OCI-LY1 (cell line): ENCODE data around the gene TCP1.

ENCODE experiments used
- H2AFZ ChIP-seq: fragments of 200-600 bp; sonication (generic), shearing (Covaris generic); 2 replicates; pipeline ENCODE4 v1.6.0; 2014; ENCODE audit warnings: antibody characterized with exemption, mild to moderate bottlenecking, low read length
- H3F3A ChIP-seq: fragments of 200-600 bp; sonication (generic), shearing (Covaris generic); 2 replicates; pipeline ENCODE4 v1.6.0; 2014; ENCODE audit warnings: mild to moderate bottlenecking, antibody characterized with exemption, low read length, moderate library complexity; ENCODE audit not compliant: insufficient read depth
- H3K27ac ChIP-seq: fragments of 200-600 bp; sonication (generic); 2 replicates; pipeline ENCODE4 v1.5.1; 2014; ENCODE audit warnings: low read length, mixed run types, mild to moderate bottlenecking, low read depth; ENCODE audit not compliant: poor library complexity, severe bottlenecking
- H3K27me3 ChIP-seq: fragments of 200-600 bp; sonication (generic); 2 replicates; pipeline ENCODE4 v1.6.0; 2014; ENCODE audit warnings: antibody characterized with exemption, mild to moderate bottlenecking, low read length, moderate library complexity; ENCODE audit not compliant: insufficient read depth
- H3K36me3 ChIP-seq: fragments of 200-600 bp; sonication (generic); 2 replicates; pipeline ENCODE4 v1.6.1; 2014; ENCODE audit warnings: mild to moderate bottlenecking, antibody characterized with exemption, low read length, moderate library complexity, mixed read lengths; ENCODE audit not compliant: insufficient read depth
- H3K4me1 ChIP-seq: fragments of 200-600 bp; sonication (generic); 2 replicates; pipeline ENCODE4 v1.5.1; 2014; ENCODE audit warnings: mild to moderate bottlenecking, low read length, moderate library complexity; ENCODE audit not compliant: insufficient read depth, severe bottlenecking
- H3K4me2 ChIP-seq: fragments of 200-600 bp; sonication (generic), shearing (Covaris generic); 2 replicates; pipeline ENCODE4 v1.6.1; 2014; ENCODE audit warnings: low read length
- H3K4me3 ChIP-seq: fragments of 200-600 bp; sonication (generic); 2 replicates; pipeline ENCODE4 v1.5.1; 2014; ENCODE audit warnings: low read length, low read depth, mild to moderate bottlenecking, mixed read lengths; ENCODE audit not compliant: poor library complexity, severe bottlenecking
- H3K79me2 ChIP-seq: fragments of 200-600 bp; shearing (Covaris generic); 2 replicates; pipeline ENCODE4 v1.6.1; 2016; ENCODE audit warnings: mixed run types, low read length, mixed read lengths; ENCODE audit not compliant: insufficient read depth
- H3K9ac ChIP-seq: fragments of 200-600 bp; sonication (generic), shearing (Covaris generic); 2 replicates; pipeline ENCODE4 v1.6.1; 2014; ENCODE audit warnings: mild to moderate bottlenecking, low read length, mixed read lengths
- H3K9me2 ChIP-seq: fragments of 200-600 bp; sonication (generic), shearing (Covaris generic); 2 replicates; pipeline ENCODE4 v1.6.1; 2014; ENCODE audit warnings: low read depth, mild to moderate bottlenecking, low read length, mixed read lengths
- H3K9me3 ChIP-seq: fragments of 200-600 bp; shearing (Covaris generic); 2 replicates; pipeline ENCODE4 v1.6.1; 2014; ENCODE audit warnings: low read length, mixed read lengths
- H4K20me1 ChIP-seq: fragments of 200-600 bp; sonication (generic), shearing (Covaris generic); 2 replicates; pipeline ENCODE4 v1.6.0; 2016; ENCODE audit warnings: mild to moderate bottlenecking, low read length; ENCODE audit not compliant: insufficient read depth
- EZH2 ChIP-seq: fragments of 200-600 bp; sonication (generic), shearing (Covaris generic); IDR thresholded peaks from 2 replicates; pipeline ENCODE4 v1.8.0; 2017; ENCODE audit warnings: borderline replicate concordance, mixed run types, mild to moderate bottlenecking, antibody characterized with exemption, low read length, moderate library complexity, mixed read lengths
- TF ChIP-seq, protein P1 (sequence below): fragments of 200-600 bp; sonication (generic), shearing (Covaris generic); IDR thresholded peaks from 2 replicates; pipeline ENCODE4 v1.5.1; 2017; ENCODE audit warnings: mild to moderate bottlenecking, antibody characterized with exemption, low read length, moderate library complexity, mixed read lengths

The TCP1 gene

DNA sequence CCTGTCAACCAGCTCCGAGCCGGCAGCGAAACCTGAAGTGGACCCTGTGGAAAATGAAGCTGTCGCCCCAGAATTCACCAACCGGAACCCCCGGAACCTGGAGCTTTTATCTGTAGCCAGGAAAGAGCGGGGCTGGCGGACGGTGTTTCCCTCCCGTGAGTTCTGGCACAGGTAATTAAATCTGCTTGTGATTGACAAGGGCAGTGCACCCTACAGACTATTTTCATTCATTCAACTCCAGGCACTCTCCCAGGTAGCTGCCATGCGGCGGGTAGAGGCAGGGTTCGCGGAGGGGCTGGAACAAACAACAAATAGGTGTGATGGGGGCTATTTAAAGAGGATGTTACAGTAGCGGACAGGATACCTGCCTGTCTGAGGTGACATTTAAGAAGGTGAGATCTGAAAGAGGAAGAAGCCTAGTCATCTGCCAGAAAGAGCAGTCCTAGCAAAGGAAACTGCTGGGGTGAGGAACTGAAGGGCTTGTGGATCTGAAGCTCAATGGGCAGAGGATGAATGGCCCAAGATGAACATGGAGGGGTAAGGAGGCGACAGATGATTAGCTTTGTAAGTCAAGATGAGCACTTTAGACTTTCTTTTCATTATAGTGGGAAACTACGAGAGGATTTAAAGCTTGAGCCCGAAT is 1.7 kb upstream of the TCP1 start:
- H3F3A ChIP-seq: no peaks in the 10 kb centered on the region
- peaks cover 29% of the 10 kb centered on the region for H3K4me1 ChIP-seq
- no peaks in the 10 kb centered on the region for H3K27me3 ChIP-seq
- no peak overlapping the region for H2AFZ ChIP-seq
- no peaks in the 10 kb centered on the region for H4K20me1 ChIP-seq
- no peaks in the 10 kb centered on the region for H3K9me3 ChIP-seq
- H3K9ac ChIP-seq: peak overlapping the region; percentile 85
- H3K4me3 ChIP-seq: peak overlapping the region; percentile 73
- TF ChIP-seq, protein P1, sequence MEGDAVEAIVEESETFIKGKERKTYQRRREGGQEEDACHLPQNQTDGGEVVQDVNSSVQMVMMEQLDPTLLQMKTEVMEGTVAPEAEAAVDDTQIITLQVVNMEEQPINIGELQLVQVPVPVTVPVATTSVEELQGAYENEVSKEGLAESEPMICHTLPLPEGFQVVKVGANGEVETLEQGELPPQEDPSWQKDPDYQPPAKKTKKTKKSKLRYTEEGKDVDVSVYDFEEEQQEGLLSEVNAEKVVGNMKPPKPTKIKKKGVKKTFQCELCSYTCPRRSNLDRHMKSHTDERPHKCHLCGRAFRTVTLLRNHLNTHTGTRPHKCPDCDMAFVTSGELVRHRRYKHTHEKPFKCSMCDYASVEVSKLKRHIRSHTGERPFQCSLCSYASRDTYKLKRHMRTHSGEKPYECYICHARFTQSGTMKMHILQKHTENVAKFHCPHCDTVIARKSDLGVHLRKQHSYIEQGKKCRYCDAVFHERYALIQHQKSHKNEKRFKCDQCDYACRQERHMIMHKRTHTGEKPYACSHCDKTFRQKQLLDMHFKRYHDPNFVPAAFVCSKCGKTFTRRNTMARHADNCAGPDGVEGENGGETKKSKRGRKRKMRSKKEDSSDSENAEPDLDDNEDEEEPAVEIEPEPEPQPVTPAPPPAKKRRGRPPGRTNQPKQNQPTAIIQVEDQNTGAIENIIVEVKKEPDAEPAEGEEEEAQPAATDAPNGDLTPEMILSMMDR: no peak
- TF ChIP-seq EZH2: no peak
- peaks cover 54% of the 10 kb centered on the region for H3K79me2 ChIP-seq
- H3K27ac ChIP-seq: peak overlapping the region; percentile 77
- H3K4me2 ChIP-seq: peak overlapping the region; percentile 89
- no peaks in the 10 kb centered on the region for H3K9me2 ChIP-seq
- peaks cover 54% of the 10 kb centered on the region for H3K36me3 ChIP-seq

GRCh38 chr6:159790149-159790955 is 950 bp upstream of the TCP1 start, which contains the start of gene MRPL18:
Gene MRPL18, plus strand, starts transcription at chr6:159790467. Its CDS starts 121 bp downstream, at chr6:159790588.
- no peaks in the 10 kb centered on the region for H3F3A ChIP-seq
- H3K9me3 ChIP-seq: no peaks in the 10 kb centered on the region
- no peaks in the 10 kb centered on the region for H3K9me2 ChIP-seq
- H3K27ac ChIP-seq: peak within 1 kb of the TSS; percentile 77
- H3K79me2 ChIP-seq: peaks cover 59% of the 10 kb centered on the region
- peak within 1 kb of the TSS; percentile 89 for H3K4me2 ChIP-seq
- H3K9ac ChIP-seq: peak within 1 kb of the TSS; percentile 85
- TF ChIP-seq, protein P1: no peak
- TF ChIP-seq EZH2: no peak
- no peaks in the 10 kb centered on the region for H3K27me3 ChIP-seq
- H3K36me3 ChIP-seq: peaks cover 61% of the 10 kb centered on the region
- no peaks in the 10 kb centered on the region for H4K20me1 ChIP-seq
- H2AFZ ChIP-seq: no peak within 1 kb of the TSS
- peak within 1 kb of the TSS; percentile 73 for H3K4me3 ChIP-seq
- peaks cover 29% of the 10 kb centered on the region for H3K4me1 ChIP-seq

DNA sequence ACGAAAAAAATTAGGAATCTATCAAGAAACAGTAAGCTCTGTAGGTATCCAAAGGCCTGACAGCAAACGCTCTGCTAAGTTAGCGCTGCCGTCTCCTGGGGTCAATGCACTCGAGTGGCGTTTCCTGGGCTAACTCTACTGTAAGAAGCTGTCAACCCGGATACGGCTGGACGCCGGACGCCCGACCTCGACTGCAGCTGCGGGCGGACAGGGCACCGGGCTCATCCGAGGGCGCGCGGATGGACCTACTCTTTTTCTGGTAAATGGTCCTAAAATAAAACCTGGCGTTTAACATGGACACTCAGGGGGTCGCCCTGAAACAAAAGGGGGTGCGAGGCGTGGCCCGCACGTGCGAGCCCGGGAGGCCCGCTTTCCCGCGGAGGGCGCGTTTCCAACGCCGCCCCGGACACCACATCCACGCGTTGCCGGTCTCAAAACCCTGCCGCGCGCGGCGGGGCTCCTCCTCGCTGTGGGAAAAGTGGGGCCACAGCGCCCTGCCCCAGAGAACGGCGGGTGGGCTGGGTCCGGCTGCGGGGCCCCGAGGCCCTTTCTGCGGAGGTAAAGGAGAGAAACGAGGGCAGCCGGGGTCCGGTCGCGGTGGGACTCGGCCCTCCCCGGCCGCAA is 537 bp downstream of the TCP1 start:
- TF ChIP-seq, protein P1: no peak
- Histone ChIP-seq H3F3A (no peaks in the 10 kb centered on the region; the same call in 1 of the 2 replicates), H3K79me2 (peaks cover 64% of the 10 kb centered on the region), H3K4me2 (peak overlapping the region; percentile 87), H4K20me1 (no peaks in the 10 kb centered on the region), H3K9me2 (no peaks in the 10 kb centered on the region), H3K4me3 (peak overlapping the region; percentile 73), H3K9me3 (no peaks in the 10 kb centered on the region), H2AFZ (no peak overlapping the region), H3K27me3 (no peaks in the 10 kb centered on the region), H3K9ac (peak overlapping the region; percentile 80), H3K36me3 (peaks cover 67% of the 10 kb centered on the region), H3K27ac (peak overlapping the region; percentile 26), H3K4me1 (peaks cover 29% of the 10 kb centered on the region)
